GM12865 (cell line): Measurements from ENCODE around the gene NELFB.

Experiments used
- DNase-seq: peaks from one replicate; pipeline ENCODE4 v3.0.0; 2010; ENCODE audit warnings: low read depth
- H3K4me3 ChIP-seq: 2 replicates; pipeline ENCODE4 v1.5.1; 2011; ENCODE audit warnings: mild to moderate bottlenecking, low read depth, low read length, control low read depth
- CTCF ChIP-seq: IDR thresholded peaks from 2 replicates; pipeline ENCODE4 v1.5.1; 2011; ENCODE audit warnings: low read length, control low read depth, low read depth, inconsistent platforms; ENCODE audit not compliant: insufficient read depth; ENCODE audit errors: missing control alignments

The NELFB gene

GRCh38 chr9:137228968-137229896, 25.9 kb upstream of the NELFB start:
- DNase-seq = no peak
- no peak for TF ChIP-seq CTCF
- no peak overlapping the region for H3K4me3 ChIP-seq

- TF ChIP-seq CTCF = no peak
- H3K4me3 ChIP-seq = no peak overlapping the region
- DNase-seq = no peak
Observed at GRCh38 chr9:137229903-137230704, 25.0 kb upstream of the NELFB start.

GRCh38 chr9:137230705-137231371, 24.3 kb upstream of the NELFB start, which contains the start of gene SLC34A3:
Gene SLC34A3 (plus strand): TSS chr9:137230901. CDS start chr9:137231703, 802 bp downstream.
- no peak for DNase-seq
- H3K4me3 ChIP-seq = no peak within 1 kb of the TSS
- TF ChIP-seq CTCF = no peak

DNA sequence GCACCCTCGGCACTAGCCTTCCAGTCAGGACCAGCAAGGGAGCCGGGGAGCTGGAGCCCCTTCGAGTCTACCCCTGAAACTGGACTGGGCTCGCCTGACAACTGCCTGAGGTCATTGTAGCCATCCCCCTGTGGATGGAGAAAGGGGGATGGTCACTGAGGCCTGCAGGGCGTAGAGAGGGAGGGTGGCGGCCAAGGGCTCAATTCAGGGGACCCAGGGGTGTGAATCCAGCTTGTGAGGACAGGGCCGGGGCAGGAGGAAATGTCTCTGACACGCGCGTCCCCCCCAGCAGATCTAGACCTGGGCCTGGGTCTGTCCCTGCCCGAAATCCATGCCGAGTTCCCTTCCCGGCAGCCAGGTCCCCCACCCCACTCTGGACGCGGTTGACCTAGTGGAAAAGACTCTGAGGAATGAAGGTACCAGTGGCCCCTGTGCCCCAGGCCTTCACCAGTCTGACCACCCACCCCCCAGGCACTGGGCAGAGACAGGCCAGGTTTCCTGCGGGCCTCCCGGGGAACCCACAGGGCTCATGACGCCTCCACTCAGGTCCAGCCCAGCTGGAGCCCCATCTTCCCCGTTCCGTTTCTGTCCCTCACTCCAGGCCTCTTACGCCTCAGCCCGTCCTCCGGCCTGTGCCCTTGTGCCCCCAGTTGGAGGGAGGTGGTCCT, 23.6 kb upstream of the NELFB start:
- no peak overlapping the region for H3K4me3 ChIP-seq
- no peak for TF ChIP-seq CTCF
- no peak for DNase-seq

- TF ChIP-seq CTCF = no peak
- no peak overlapping the region for H3K4me3 ChIP-seq
- no peak for DNase-seq
Observed at GRCh38 chr9:137232101-137232500, 23.0 kb upstream of the NELFB start.

DNA sequence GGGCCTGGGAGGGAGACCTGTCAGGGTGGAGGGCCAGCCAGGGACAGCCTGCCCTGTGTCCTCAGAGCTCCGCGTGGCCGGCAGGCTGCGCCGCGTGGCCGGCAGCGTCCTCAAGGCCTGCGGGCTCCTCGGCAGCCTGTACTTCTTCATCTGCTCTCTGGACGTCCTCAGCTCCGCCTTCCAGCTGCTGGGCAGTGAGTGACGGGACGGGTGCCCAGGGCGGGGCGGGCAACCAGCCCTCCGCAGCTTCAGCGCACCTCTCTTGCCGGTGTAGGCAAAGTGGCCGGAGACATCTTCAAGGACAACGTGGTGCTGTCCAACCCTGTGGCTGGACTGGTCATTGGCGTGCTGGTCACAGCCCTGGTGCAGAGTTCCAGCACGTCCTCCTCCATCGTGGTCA, 22.6 kb upstream of the NELFB start:
- DNase-seq = no peak
- no peak for TF ChIP-seq CTCF
- no peak overlapping the region for H3K4me3 ChIP-seq
